ENCODE measurements around the gene TEKT1.

The TEKT1 gene

DNA sequence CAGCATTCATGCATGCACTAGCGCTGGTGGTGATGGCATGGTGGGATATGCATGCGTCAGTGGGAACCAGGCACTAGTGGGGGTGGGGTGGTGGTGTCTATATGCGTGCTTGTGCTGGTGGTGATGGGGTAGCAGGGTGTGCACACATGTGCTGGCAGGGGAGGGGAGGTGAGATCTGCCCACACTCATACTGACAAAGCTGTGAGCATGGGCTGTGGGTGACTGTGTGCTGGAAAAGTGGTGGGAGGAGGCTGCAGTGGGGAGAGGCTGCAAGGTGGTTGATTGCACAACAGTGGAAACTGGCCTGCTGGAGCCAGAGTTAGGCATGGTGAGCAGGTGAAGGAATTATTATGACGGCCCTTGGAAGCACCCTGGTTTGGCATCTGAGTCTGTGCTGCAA is 31.3 kb upstream of the TEKT1 start:
- H3K9me2 ChIP-seq (replicated peaks; ENCODE audit: control insufficient read depth, low read length): no peaks in the 10 kb centered on the region
- no peaks in the 10 kb centered on the region for H3K36me3 ChIP-seq (ENCODE audit: control insufficient read depth, low read length)
- no peak overlapping the region for H3K4me3 ChIP-seq (ENCODE audit: low read length)
- TF ChIP-seq, protein P1, sequence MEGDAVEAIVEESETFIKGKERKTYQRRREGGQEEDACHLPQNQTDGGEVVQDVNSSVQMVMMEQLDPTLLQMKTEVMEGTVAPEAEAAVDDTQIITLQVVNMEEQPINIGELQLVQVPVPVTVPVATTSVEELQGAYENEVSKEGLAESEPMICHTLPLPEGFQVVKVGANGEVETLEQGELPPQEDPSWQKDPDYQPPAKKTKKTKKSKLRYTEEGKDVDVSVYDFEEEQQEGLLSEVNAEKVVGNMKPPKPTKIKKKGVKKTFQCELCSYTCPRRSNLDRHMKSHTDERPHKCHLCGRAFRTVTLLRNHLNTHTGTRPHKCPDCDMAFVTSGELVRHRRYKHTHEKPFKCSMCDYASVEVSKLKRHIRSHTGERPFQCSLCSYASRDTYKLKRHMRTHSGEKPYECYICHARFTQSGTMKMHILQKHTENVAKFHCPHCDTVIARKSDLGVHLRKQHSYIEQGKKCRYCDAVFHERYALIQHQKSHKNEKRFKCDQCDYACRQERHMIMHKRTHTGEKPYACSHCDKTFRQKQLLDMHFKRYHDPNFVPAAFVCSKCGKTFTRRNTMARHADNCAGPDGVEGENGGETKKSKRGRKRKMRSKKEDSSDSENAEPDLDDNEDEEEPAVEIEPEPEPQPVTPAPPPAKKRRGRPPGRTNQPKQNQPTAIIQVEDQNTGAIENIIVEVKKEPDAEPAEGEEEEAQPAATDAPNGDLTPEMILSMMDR (IDR thresholded peaks at IDR 0.05; ENCODE audit: low read depth, low read length, poor library complexity, severe bottlenecking): no peak
- no peak for TF ChIP-seq EZH2phosphoT487 (IDR thresholded peaks at IDR 0.05; ENCODE audit: borderline replicate concordance, low read length)
- H3K9me3 ChIP-seq (ENCODE audit: control insufficient read depth, insufficient read depth, low read length): peaks cover 8% of the 10 kb centered on the region; the same call in 1 of the 2 replicates
- no peak overlapping the region for H3K4me2 ChIP-seq (ENCODE audit: low read length)
- H3K27me3 ChIP-seq (ENCODE audit: control insufficient read depth, low read length): peaks cover 5% of the 10 kb centered on the region; the same call in 1 of the 2 replicates
- no peaks in the 10 kb centered on the region for H4K20me1 ChIP-seq (ENCODE audit: control insufficient read depth, insufficient read depth, low read depth, low read length)
- H3F3A ChIP-seq (ENCODE audit: control insufficient read depth, insufficient read depth): no peaks in the 10 kb centered on the region
- peaks cover 14% of the 10 kb centered on the region for H3K4me1 ChIP-seq (ENCODE audit: control insufficient read depth, low read length)
- no peaks in the 10 kb centered on the region for H3K79me2 ChIP-seq (ENCODE audit: control insufficient read depth, low read length)
- no peak overlapping the region for H3K27ac ChIP-seq (ENCODE audit: low read depth, low read length)

DNA sequence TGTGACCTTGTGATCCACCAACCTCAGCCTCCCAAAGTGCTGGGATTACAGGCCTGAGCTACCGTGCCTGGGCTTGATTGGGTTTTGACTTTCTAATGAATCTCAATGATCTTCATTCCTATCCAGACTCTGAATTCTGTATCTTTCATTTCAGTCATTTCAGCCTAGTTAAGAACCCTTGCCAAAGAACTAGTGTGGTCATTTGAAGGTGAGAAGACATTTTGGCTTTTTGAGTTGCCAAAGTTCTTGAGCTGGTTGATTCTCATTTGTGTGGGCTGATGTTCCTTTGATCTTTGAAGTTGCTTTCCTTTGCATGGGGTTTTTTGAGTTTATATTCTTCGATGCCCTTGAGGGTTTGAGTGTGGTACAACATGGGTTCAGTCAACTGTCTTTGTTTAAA is 30.6 kb upstream of the TEKT1 start:
- no peaks in the 10 kb centered on the region for H3K36me3 ChIP-seq (ENCODE audit: control insufficient read depth, low read length)
- no peak overlapping the region for H3K27ac ChIP-seq (ENCODE audit: low read depth, low read length)
- no peak overlapping the region for H3K4me2 ChIP-seq (ENCODE audit: low read length)
- peaks cover 21% of the 10 kb centered on the region for H3K4me1 ChIP-seq (ENCODE audit: control insufficient read depth, low read length)
- TF ChIP-seq, protein P1 (IDR thresholded peaks at IDR 0.05; ENCODE audit: low read depth, low read length, poor library complexity, severe bottlenecking): no peak
- no peak for TF ChIP-seq EZH2phosphoT487 (IDR thresholded peaks at IDR 0.05; ENCODE audit: borderline replicate concordance, low read length)
- no peaks in the 10 kb centered on the region for H4K20me1 ChIP-seq (ENCODE audit: control insufficient read depth, insufficient read depth, low read depth, low read length)
- H3K9me2 ChIP-seq (replicated peaks; ENCODE audit: control insufficient read depth, low read length): no peaks in the 10 kb centered on the region
- H3K9me3 ChIP-seq (ENCODE audit: control insufficient read depth, insufficient read depth, low read length): peaks cover 8% of the 10 kb centered on the region; the same call in 1 of the 2 replicates
- peaks cover 5% of the 10 kb centered on the region; the same call in 1 of the 2 replicates for H3K27me3 ChIP-seq (ENCODE audit: control insufficient read depth, low read length)
- no peak overlapping the region for H3K4me3 ChIP-seq (ENCODE audit: low read length)
- no peaks in the 10 kb centered on the region for H3F3A ChIP-seq (ENCODE audit: control insufficient read depth, insufficient read depth)
- H3K79me2 ChIP-seq (ENCODE audit: control insufficient read depth, low read length): no peaks in the 10 kb centered on the region

DNA sequence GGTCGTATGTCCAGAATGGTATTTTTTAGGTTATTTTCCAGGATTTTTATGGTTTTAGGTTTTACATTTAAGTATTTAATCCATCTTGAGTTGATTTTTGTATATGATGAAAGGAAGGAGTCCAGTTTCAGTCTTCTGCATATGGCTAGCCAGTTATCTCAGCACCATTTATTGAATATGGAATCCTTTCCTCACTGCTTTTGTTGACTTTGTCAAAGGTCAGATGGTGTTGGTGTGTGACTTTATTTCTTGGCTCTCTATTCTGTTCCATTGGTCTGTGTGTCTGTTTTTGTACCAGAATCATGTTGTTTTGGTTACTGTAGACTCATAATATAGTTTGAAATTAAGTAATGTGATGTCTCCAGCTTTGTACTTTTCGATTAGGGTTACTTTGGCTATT is 26.4 kb upstream of the TEKT1 start:
- Histone ChIP-seq H3K79me2 (ENCODE audit: control insufficient read depth, low read length) (no peaks in the 10 kb centered on the region), H3K4me1 (ENCODE audit: control insufficient read depth, low read length) (peaks cover 23% of the 10 kb centered on the region), H3K4me2 (ENCODE audit: low read length) (peak overlapping the region; percentile 22), H3K4me3 (ENCODE audit: low read length) (no peak overlapping the region), H3F3A (ENCODE audit: control insufficient read depth, insufficient read depth) (no peaks in the 10 kb centered on the region), H3K36me3 (ENCODE audit: control insufficient read depth, low read length) (no peaks in the 10 kb centered on the region), H3K9me2 (replicated peaks; ENCODE audit: control insufficient read depth, low read length) (no peaks in the 10 kb centered on the region), H3K27me3 (ENCODE audit: control insufficient read depth, low read length) (no peaks in the 10 kb centered on the region), H3K27ac (ENCODE audit: low read depth, low read length) (no peak overlapping the region), H3K9me3 (ENCODE audit: control insufficient read depth, insufficient read depth, low read length) (peaks cover 8% of the 10 kb centered on the region; the same call in 1 of the 2 replicates), H4K20me1 (ENCODE audit: control insufficient read depth, insufficient read depth, low read depth, low read length) (no peaks in the 10 kb centered on the region)
- no peak for TF ChIP-seq EZH2phosphoT487 (IDR thresholded peaks at IDR 0.05; ENCODE audit: borderline replicate concordance, low read length)
- TF ChIP-seq, protein P1 (IDR thresholded peaks at IDR 0.05; ENCODE audit: low read depth, low read length, poor library complexity, severe bottlenecking): no peak
